Anterior cingulate cortex (tissue), 58 donors: ENCODE data around the gene ST8SIA6.

Source experiments
- DNase-seq, 58 donors: peaks; one replicate each; lab custom pipeline; 2025; lab: John Stamatoyannopoulos, UW

Gene ST8SIA6

DNA sequence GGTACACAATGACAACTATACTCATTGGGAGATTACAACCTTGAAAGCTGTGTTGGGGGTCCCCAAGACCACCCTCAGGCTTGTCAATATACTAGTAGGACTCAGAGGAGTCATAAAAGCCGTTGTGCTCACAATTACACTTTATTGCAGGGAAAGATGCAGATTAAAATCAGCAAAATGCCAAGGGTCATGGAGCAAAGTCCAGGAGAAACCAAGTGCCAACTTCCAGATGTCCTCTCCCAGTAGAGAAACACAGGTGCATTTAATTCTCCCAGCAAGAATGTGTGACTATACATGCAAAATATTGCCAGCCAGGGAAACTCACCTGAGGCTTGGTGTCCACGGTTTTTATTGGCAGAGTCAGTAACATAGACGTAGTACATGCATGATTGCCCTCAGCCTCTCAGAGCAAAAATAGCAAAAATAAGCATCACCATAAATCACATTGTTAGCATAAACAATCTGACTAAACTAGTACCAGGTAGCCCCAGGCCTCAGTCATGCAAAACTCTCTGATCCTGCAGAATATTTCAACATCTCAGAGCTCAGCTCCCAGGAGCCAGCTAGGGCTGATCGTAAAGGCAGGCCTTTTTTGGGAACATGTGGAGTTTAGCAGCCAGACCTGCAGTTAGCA, 175.7 kb downstream of the ST8SIA6 start:
- no peak for DNase-seq

DNA sequence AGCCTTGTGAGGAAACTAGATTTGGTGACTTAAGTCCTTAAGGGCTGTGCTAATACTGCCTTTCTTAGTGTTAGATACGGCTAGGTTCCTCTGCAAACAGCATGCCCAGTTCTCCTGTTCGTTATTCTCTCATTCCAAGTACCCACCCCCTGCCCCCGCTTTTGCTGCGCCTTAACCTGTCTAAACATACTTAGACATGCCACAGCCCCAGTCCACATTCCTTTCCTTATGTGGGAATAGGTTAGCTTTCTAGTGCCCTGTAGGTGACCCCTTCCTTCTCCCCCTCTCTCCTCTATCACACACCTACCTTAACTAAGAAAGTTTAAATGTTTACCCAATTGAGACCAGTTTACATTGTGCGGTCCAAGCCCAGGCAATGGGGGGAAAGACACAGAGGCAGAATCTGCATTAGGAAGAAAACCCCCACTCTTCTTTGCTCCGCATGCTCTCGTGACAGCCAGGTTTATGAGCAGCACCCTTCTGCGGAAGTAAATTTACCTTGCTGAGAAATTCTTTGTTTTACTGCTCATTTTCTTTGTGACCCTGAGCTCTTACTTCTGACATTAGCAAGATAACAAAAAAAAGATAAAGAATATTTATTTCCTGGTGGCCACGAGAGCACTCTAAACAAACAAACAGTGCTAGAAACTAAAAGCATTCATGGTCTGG, 177.5 kb downstream of the ST8SIA6 start:
- DNase-seq, result no peak

DNA sequence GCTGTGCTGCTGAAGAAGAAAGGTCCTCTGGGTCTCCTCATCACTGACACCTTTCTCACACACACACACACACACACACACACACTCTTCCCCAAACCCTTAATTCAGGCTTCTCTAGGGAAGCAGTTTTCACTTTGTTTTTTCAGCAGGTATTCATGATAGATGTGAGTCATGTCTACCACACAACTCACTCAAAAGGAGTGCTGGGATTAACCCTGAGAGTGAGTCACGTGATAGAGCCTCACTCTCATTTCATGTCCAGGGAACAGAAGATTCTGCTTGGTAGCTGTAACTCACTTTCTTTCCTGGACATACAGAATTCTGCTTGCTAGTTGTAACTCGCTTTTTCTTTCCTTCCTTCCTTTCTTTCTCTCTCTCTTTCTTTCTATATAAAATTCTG, 181.0 kb downstream of the ST8SIA6 start:
- DNase-seq, result no peak

GRCh38 chr10:17272648-17273047, 181.7 kb downstream of the ST8SIA6 start:
- DNase-seq, result no peak
